ENCODE measurements around the gene PHETA1. TPM values are rescaled to one million over a fixed set of nuclear protein-coding genes. Genes with fewer than 3 reads are reported as not detected.
A peak's percentile ranks its signal among the peaks of the same experiment; 100 is the strongest.
"Not testable (repeated sequence)": the region's sequence is repeated elsewhere in the genome, so short reads cannot be mapped to it uniquely, and the experiment has no call there.

Gene PHETA1
- total RNA-seq, 2 experiments from 2014 or later, result 2.8 to 3.4 TPM

DNA sequence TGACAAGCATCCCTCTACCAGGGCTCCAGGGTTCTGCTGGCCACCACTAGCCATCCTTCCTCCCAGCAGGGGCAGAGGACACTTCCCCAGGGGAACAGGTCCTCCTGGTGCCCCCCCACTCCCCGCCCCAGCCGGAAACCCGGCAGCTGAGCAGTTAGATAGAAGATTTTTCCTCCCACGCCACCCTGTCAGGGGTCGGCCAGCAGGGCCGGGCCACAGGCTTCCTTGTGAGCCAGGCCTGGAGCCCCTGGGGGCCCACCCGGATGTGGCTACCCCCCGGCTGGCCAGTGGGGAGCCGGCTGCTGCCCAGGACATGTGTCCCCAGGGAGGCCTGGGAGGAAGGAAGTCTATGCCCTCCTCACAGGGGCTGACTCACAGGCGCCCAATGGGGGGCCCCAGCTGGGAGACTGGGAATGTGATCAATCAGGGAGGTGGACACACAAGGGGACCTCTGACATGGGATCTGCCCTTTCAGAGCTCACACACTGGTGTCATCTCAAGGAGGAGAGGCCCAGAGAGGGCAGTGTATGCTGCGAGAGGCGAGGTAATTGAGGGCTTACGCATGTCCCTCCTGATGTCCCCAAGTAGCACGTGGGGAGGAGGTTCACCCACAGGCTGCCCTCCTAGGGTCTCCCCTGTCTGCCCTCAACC is 41.0 kb upstream of the PHETA1 start:
- DNase-seq, result peak; percentile 56
- Mint-ChIP-seq H3K36me3 (peaks cover 5% of the 10 kb centered on the region), H3K27ac (peak overlapping the region; percentile 66), H3K9me3 (ENCODE audit: low read depth) (no peaks in the 10 kb centered on the region), H3K4me1 (peaks cover 68% of the 10 kb centered on the region), H3K27me3 (no peaks in the 10 kb centered on the region), H3K4me3 (peak overlapping the region; percentile 31)
- ATAC-seq, result no peak
- CTCF ChIA-PET, result interaction anchor here (1.8 to 22.4 kb wide), 3 partner anchors 12 to 39 kb away, joined by 7 to 950 read pairs (median 61); no protein-coding TSS in a partner anchor

DNA sequence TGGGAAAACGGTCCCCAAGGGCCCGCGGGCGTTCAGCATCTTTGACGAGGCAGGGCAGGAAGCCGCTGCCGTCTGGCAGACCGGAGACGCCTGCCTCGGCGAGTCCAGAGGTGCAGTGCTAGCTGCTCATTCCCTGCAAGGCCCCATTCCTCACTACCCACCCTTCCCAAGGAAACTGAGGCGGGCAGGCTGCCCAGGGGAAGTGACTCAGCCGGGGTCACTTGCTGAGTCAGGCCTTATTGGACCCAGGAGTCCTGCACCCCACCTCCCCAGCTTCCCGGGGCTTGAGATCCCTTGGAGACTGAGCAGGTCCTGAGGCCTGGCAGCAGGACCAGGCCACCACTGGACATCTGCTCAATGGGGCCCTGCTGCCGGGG is 40.5 kb upstream of the PHETA1 start:
- ATAC-seq, result no peak
- CTCF ChIA-PET, result interaction anchor here (1.8 to 22.4 kb wide), 3 partner anchors 11 to 39 kb away, joined by 7 to 950 read pairs (median 61); no protein-coding TSS in a partner anchor
- H3K9me3 Mint-ChIP-seq (ENCODE audit: low read depth), result no peaks in the 10 kb centered on the region
- peak overlapping the region; percentile 31 for H3K4me3 Mint-ChIP-seq
- no peak for DNase-seq
- peaks cover 69% of the 10 kb centered on the region for H3K4me1 Mint-ChIP-seq
- peaks cover 5% of the 10 kb centered on the region for H3K36me3 Mint-ChIP-seq
- peaks cover 3% of the 10 kb centered on the region for H3K27me3 Mint-ChIP-seq
- H3K27ac Mint-ChIP-seq, result peak overlapping the region; percentile 66

DNA sequence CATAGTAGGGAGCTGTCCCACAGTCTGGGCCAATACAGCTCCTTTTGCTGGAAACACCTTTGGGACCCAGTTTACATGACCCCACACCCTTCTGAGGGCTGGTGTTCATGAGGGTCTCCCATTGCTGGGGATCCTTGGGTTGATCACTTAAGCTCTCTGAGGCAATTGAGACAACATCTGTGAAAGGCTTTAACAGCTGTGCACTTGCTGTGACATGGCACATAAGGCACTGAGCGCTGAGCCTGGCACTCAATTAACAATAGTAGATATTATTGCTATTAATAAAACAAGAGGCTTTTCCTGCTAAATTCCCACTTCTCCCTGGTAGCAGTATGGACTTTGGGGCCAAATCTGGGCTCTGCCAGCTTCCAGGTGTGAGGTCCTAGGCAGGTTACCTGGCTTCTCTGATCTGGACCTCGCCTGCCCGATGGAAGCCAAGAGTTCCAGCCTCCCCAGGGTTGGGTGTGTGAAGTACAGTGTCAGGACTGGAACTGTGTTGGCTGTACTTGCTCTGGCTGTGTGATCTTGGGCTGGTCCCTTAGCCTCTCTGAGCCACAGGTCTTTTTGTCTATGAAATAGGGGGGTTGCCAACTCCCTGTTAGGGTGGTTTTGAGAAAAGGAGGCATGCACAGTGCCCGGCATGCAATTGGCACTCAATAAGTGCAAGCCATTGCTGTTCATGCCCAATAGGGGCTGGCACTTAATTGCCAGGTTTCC is 39.9 kb upstream of the PHETA1 start:
- ATAC-seq (no peak), DNase-seq (no peak)
- Mint-ChIP-seq H3K27ac (peak overlapping the region; percentile 66), H3K36me3 (peaks cover 5% of the 10 kb centered on the region), H3K9me3 (ENCODE audit: low read depth) (no peaks in the 10 kb centered on the region), H3K27me3 (peaks cover 8% of the 10 kb centered on the region), H3K4me1 (peaks cover 74% of the 10 kb centered on the region), H3K4me3 (peak overlapping the region; percentile 88)
- CTCF ChIA-PET, result interaction anchor here (0.7 to 22.4 kb wide), 4 partner anchors 11 to 121 kb away, joined by 3 to 950 read pairs (median 34); no protein-coding TSS in a partner anchor

DNA sequence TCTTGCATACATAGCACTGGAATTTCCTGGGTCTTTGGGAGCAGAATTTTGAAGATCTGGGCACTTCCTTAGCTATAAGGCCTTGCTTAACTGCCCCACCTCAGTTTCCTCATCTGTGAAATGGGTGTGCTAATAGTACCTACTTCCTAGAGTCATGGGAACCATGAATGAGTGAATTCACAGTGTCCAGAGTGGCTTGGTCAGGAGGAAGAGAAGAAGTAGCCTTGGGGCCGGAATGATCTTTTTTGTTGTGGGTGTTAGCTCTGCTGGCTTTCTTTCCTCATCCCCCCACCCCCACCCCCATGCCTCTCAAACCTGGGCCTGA is 39.2 kb upstream of the PHETA1 start:
- CTCF ChIA-PET, result interaction anchor here (0.7 to 22.4 kb wide), 3 partner anchors 10 to 122 kb away, joined by 3 to 950 read pairs (median 61); no protein-coding TSS in a partner anchor
- Mint-ChIP-seq H3K27ac (peak overlapping the region; percentile 6), H3K36me3 (peaks cover 2% of the 10 kb centered on the region), H3K9me3 (ENCODE audit: low read depth) (no peaks in the 10 kb centered on the region), H3K27me3 (peaks cover 12% of the 10 kb centered on the region), H3K4me3 (peak overlapping the region; percentile 88), H3K4me1 (peaks cover 75% of the 10 kb centered on the region)
- ATAC-seq (no peak), DNase-seq (no peak)

DNA sequence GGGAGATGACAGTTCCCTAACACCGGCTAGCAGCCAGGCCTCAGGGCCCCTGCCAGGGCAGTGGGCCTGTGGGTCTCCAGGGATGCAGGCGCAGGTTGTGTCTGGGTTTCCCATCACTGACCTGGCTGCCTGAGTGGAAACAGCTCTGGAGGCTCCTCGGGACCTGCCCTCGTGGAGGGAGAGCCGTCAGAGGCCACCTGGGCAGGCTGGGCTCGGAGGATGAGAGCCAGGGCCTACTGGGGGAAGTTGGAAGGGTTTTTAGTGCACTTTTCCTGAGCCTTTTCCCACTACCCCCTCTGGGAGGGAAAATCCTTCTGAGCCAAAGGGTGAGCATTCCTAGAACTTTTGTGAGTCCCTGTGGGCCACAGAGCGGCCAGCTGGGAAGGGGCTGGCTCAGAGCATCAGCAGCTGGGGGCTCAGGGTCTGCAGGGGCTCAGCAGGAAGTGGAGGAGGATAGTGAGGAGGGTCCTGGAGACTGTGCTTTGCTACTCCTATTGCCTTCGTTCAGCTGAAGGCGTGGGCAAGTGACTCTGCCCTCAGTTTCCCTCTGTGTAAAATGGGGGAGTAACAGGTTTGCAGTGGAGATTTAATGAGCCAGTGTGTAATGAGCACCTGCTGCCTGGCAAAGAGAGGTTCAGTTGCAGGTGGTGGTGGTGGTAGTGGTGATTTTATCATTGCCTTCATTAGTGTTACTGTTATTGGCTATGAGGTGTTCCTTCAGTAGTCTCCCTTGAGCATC is 38.7 kb upstream of the PHETA1 start:
- H3K4me1 Mint-ChIP-seq, result peaks cover 75% of the 10 kb centered on the region
- peaks cover 2% of the 10 kb centered on the region for H3K36me3 Mint-ChIP-seq
- H3K27me3 Mint-ChIP-seq, result peaks cover 12% of the 10 kb centered on the region
- no peak for DNase-seq
- no peaks in the 10 kb centered on the region for H3K9me3 Mint-ChIP-seq (ENCODE audit: low read depth)
- CTCF ChIA-PET, result interaction anchor here (9.4 to 22.4 kb wide), 2 partner anchors 10 to 41 kb away, joined by 61 to 950 read pairs; no protein-coding TSS in a partner anchor
- no peak for ATAC-seq
- peak overlapping the region; percentile 91 for H3K27ac Mint-ChIP-seq
- H3K4me3 Mint-ChIP-seq, result peak overlapping the region; percentile 88

DNA sequence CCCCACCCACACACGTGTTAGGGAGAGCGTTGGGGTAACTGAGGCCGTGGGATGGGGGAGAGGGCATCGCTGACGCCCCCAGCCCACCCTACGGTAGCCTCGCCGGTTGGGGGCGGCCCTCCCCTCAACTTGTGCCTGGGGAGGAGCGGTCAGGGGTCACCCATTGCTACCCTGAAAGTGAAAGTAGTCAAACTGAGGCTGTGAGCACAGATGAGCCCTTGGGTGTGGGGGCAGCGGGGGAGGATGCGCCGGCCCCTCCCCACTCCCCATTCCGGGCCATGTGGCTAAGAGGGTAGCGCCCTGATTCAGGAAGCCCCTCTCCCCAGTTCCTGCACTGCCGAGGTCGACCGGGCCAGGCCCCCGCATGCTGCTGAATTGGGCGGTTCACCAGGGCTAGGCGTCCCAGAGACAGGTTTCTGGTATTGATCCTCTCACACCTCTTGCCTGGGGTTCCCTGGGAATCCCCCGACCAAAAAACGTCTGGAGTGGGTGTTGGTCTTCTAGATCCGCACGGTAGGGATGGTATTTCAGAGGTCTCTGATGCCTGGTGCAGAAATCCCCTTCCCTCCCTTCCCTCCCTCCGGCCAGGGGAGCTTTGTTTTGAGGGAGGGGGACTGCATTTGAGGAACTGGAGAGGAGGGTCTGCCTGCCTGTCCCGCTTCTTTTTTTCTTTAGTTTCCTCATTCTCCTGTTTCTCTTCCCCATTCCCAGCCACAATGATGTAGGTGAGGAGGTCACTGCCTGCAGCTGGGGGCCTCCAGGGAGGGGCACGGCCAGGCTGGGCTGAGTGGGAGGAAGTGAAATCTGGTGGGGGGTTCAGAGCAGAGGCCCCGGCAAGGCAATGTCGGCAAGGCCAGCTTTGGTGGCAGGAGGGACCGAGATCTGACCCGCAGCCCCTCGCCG is 37.8 kb upstream of the PHETA1 start:
- DNase-seq (peak; percentile 61), ATAC-seq (no peak)
- H3K27ac Mint-ChIP-seq, result peak overlapping the region; percentile 91
- H3K36me3 Mint-ChIP-seq, result peaks cover 2% of the 10 kb centered on the region
- CTCF ChIA-PET, result interaction anchor here (9.4 to 22.4 kb wide), 2 partner anchors 9 to 42 kb away, joined by 61 to 950 read pairs; no protein-coding TSS in a partner anchor
- peaks cover 70% of the 10 kb centered on the region for H3K4me1 Mint-ChIP-seq
- peak overlapping the region; percentile 88 for H3K4me3 Mint-ChIP-seq
- H3K9me3 Mint-ChIP-seq (ENCODE audit: low read depth), result no peaks in the 10 kb centered on the region
- H3K27me3 Mint-ChIP-seq, result peaks cover 13% of the 10 kb centered on the region

DNA sequence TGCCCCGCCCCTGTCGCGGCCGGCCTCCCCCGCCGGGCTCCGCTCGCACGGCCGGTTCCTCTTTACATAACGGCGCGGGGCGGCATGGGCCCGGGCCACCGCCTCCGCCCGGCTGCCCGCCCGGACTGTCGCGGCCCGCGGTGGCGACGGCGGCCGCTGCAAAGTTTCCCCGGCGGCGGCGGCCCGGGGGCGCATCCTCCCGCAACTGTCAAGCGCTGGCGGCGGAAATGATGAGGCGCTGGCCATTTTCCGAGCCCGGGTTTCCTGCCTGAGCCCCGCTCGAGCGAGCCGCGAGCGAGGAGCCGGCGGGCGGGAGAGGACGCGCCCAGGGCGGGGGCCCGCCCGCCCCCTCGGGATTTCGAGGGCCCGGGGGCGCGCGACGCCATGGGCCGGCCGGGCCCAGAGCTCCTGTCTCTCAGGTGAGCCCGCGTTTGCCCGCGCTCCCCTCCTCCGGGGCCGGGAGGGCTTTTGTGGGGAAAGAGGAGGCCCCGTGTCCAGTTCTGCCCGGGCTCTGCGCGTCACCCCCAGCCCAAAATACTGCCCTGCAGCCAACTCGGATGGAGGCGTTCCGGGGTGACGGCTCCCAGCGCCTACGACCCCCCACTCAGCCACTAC is 37.1 kb upstream of the PHETA1 start, which contains the start of gene SH2B3:
Gene SH2B3, plus strand, starts transcription at position 65 of the 615 bp plus-strand sequence. CDS start 12,223 bp downstream, outside the sequence.
- Mint-ChIP-seq H3K4me3 (peak within 1 kb of the TSS; percentile 88), H3K4me1 (peaks cover 63% of the 10 kb centered on the region), H3K36me3 (peaks cover 2% of the 10 kb centered on the region), H3K27me3 (peaks cover 15% of the 10 kb centered on the region), H3K9me3 (ENCODE audit: low read depth) (no peaks in the 10 kb centered on the region), H3K27ac (peak within 1 kb of the TSS; percentile 91)
- CTCF ChIA-PET, result interaction anchor here (1.5 to 22.4 kb wide), 4 partner anchors 8 to 43 kb away, joined by 4 to 950 read pairs (median 38); no protein-coding TSS in a partner anchor
- DNase-seq (peak; percentile 89), ATAC-seq (peak; percentile 53)

DNA sequence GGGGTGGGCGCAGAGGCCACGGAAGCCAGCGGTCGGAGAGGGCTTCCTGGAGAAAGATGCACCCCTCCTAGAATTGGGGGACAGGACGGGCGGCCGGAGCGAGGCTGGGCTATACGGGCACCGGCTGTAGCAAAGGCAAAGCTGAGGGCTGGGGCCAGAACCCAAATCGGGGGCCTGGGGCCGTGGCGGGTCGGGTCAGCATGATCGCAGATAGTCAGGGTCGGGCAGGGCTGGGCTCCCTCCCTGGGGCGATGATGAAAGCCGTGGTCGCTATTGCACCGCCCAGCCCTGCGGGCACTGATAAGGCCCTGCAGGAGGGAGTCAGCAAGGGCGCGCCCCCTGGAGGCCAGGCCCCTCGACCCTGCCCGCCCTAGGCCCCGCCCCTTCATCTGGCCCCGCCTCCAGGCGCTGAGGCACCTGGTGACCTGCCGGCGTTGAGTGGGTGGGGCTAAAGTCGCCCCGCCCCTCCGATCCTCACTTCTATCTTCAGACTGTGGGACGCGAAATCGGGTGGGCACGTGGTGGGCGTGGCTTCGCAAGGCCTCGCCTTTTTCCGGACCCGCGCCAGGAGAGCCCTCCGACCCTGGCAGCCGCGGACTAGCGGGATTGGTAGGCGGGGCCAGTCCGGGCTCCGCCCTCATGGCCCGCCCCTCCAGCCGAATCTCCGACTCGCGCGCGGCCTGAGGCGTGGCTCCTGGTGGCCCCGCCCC is 36.4 kb upstream of the PHETA1 start:
- ATAC-seq (peak; percentile 77), DNase-seq (peak; percentile 99)
- H3K4me3 Mint-ChIP-seq, result peak overlapping the region; percentile 70
- H3K27ac Mint-ChIP-seq, result peak overlapping the region; percentile 89
- peaks cover 2% of the 10 kb centered on the region for H3K36me3 Mint-ChIP-seq
- peaks cover 20% of the 10 kb centered on the region for H3K27me3 Mint-ChIP-seq
- CTCF ChIA-PET, result interaction anchor here (0.7 to 22.4 kb wide), 10 partner anchors 7 to 281 kb away, joined by 3 to 950 read pairs (median 5); partner anchors contain the start of genes ACAD10 and BRAP
- H3K4me1 Mint-ChIP-seq, result peaks cover 57% of the 10 kb centered on the region
- H3K9me3 Mint-ChIP-seq (ENCODE audit: low read depth), result no peaks in the 10 kb centered on the region

DNA sequence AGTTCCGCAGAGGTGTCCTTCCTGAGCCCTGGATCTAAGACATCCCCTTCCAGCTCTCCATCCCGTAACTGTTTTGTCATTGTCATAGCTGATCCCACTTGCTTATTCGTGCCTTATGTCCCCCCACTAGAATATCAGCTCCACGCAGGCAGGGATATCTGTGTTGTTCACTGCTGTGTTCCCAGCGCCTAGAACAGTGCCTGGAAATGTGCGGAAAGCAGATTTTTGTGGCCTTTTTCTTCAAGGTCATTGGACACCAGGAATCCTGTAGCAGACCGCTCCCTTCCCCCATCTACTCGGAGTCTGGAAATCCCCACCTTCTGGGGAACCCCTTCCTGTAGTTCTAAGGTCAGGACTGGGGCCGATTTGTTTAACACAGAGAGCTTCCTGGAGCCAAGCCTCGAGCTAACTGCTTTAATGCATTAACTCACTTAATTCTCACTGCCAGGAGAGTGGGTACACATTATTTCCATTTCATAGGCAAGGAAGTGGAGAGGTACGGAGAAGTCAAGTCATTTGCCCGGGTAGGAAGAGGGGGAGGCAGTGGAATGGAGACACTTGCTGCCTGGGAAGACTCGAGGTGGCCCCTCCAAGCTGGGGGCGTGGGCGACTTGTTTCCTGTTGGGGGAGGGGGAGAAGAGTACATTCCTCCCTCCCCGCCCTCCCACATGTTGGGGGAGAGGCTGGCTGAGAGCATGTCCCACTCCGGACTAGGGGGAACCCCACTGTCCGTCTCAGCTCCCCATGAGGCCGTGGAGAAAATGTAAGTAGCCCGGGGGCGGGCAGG is 35.7 kb upstream of the PHETA1 start:
- peak; percentile 0 for ATAC-seq
- peaks cover 56% of the 10 kb centered on the region for H3K4me1 Mint-ChIP-seq
- CTCF ChIA-PET, result interaction anchor here (0.7 to 22.4 kb wide), 13 partner anchors 7 to 281 kb away, joined by 3 to 950 read pairs (median 5); partner anchors contain the start of genes ACAD10 and BRAP
- H3K4me3 Mint-ChIP-seq, result peak overlapping the region; percentile 70
- DNase-seq, result peak; percentile 70
- peak overlapping the region; percentile 81 for H3K27ac Mint-ChIP-seq
- H3K36me3 Mint-ChIP-seq, result peaks cover 4% of the 10 kb centered on the region
- peaks cover 26% of the 10 kb centered on the region for H3K27me3 Mint-ChIP-seq
- no peaks in the 10 kb centered on the region for H3K9me3 Mint-ChIP-seq (ENCODE audit: low read depth)

DNA sequence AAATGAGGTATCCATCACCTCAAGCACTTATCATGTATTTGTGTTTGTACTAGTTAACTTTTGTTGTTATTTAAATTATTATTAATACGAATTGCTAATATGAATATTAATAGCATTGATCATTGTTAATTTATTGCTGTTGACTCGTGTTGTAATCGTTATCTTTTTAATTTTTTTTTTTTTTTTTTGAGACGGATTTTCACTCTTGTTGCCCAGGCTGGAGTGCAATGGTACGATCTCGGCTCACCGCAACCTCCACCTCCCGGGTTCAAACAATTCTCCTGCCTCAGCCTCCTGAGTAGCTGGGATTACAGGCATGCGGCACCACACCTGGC is 33.6 kb upstream of the PHETA1 start:
- H3K27me3 Mint-ChIP-seq, result peaks cover 40% of the 10 kb centered on the region
- H3K4me3 Mint-ChIP-seq; DNase-seq; H3K27ac Mint-ChIP-seq; ATAC-seq; H3K9me3 Mint-ChIP-seq (ENCODE audit: low read depth); H3K36me3 Mint-ChIP-seq: not testable (repeated sequence)
- H3K4me1 Mint-ChIP-seq, result peaks cover 49% of the 10 kb centered on the region
- CTCF ChIA-PET, result interaction anchor here (0.8 to 22.4 kb wide), 4 partner anchors 46 to 127 kb away, joined by 3 to 950 read pairs (median 4); no protein-coding TSS in a partner anchor

DNA sequence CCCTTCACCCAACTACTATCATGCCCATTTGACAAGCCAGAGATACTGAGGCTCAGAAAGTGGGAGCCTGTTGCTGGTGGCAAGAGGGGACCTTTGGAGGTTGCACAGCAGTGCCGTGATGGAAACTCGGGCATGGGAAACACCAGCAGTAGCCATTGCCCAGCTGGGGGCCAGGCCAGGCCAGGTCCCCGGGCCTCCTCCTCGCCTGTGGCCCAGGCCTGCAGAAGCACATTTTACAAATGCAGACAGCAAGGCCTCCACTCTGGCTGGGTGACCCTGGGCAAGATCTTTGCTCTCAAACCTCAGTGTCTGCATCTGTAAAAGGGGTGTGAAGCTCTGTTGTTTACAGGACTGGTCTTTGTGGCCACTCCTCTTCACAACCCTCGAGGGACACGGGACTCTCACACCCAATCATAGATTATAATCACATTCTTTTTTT is 32.3 kb upstream of the PHETA1 start:
- H3K36me3 Mint-ChIP-seq, result peaks cover 1% of the 10 kb centered on the region
- no peak for ATAC-seq
- CTCF ChIA-PET, result interaction anchor here (1.7 to 22.4 kb wide), 3 partner anchors 8 to 129 kb away, joined by 4 to 950 read pairs (median 61); partner anchors contain the start of gene SH2B3
- no peak overlapping the region for H3K27ac Mint-ChIP-seq
- H3K4me3 Mint-ChIP-seq, result no peak overlapping the region
- DNase-seq, result no peak
- peaks cover 40% of the 10 kb centered on the region for H3K27me3 Mint-ChIP-seq
- H3K4me1 Mint-ChIP-seq, result peaks cover 52% of the 10 kb centered on the region
- H3K9me3 Mint-ChIP-seq (ENCODE audit: low read depth), result no peaks in the 10 kb centered on the region

Data from activated CD8-positive, alpha-beta memory T cell treated with anti-CD3 and anti-CD28 coated beads, Interleukin-2, amount 10 ng/mL, durations not matched to agents 7 days and 5 days (primary cell).